ENCODE data around the gene UBB.
"Not testable (repeated sequence)": the region's sequence is repeated elsewhere in the genome, so short reads cannot be mapped to it uniquely, and the experiment has no call there.

- TF ChIP-seq POLR2A, CTCF (IDR thresholded peaks at IDR 0.05): not testable (repeated sequence)
Measured at GRCh38 chr17:16403847-16404246, 23.0 kb downstream of the UBB start.
